GM18873 (cell line): ENCODE measurements around the gene LBH.

Experiments used
- ATAC-seq: cut with Tn5 transposase; IDR thresholded peaks from one replicate; pipeline ENCODE4 v1.9.1; 2021; ENCODE audit warnings: mild to moderate bottlenecking, moderate library complexity, moderate number of reproducible peaks; ENCODE audit not compliant: unreplicated experiment, low FRiP score

LBH gene

GRCh38 chr2:30270166-30270565 is 38.8 kb downstream of the LBH start:
- no peak for ATAC-seq

DNA sequence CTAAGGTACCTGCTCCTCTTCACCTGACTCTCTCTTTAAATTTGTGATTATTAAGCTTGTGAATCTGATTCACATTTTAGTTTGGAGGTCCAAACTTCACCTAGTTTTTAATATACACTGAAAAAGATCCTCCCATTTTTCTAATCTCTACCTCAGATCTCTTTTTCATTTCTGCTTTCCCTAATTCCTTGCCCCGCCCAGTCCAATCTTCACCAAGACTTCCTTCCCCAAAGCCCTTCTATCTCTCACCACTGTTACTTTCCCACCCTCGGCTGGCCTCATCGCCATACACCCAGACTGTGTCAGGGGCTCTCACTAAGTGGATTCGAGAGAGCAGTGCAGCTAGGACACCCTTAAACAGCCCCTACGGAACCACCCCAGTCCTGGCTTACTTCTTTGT is 40.0 kb downstream of the LBH start:
- ATAC-seq = no peak

GRCh38 chr2:30272286-30272685 is 41.0 kb downstream of the LBH start:
- ATAC-seq = no peak

- no peak for ATAC-seq
These were observed 41.6 kb downstream of the LBH start for GRCh38 chr2:30272761-30273573.

- ATAC-seq = no peak
These were observed 42.2 kb downstream of the LBH start for GRCh38 chr2:30273574-30273929.

DNA sequence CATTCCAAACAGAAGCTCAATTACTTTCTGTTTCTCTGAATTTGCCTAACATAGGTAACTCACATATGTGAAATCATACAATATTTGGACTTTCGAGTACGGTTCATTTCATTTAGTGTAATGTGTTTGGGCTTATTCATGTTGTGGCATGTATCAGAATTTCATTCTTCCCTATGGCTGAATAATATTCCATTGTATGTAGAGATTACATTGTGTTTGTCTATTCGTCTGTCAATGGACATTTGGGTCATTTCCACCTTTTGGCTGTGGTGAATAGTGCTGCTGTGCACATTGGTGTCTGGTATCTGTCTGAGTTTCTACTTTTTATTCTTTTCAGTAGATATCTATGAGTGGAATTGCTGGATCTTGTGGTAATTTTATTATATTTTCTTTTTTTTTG is 43.9 kb downstream of the LBH start:
- ATAC-seq = no peak

DNA sequence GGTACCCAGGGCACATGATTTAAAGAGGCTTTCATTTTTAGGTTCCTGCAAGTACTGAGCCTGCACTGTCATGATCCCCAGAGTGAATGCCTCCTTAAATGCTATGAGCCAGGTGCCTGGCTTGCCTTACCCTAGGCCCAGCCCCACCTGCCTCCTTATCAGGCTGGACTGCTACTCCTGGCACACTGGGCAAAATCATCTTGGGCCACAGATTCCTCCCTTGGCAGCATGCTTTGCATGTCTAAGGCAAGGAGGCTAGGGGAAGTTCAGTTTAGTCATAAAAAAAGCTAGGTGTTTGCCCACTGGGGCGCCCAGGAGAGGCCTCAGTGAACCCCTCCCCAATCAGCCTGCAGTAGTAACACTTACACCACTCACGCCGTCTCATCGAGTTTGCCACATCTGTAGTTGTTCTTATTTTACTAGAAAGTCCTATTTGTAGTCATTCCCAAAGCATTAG is 45.1 kb downstream of the LBH start:
- ATAC-seq = no peak

DNA sequence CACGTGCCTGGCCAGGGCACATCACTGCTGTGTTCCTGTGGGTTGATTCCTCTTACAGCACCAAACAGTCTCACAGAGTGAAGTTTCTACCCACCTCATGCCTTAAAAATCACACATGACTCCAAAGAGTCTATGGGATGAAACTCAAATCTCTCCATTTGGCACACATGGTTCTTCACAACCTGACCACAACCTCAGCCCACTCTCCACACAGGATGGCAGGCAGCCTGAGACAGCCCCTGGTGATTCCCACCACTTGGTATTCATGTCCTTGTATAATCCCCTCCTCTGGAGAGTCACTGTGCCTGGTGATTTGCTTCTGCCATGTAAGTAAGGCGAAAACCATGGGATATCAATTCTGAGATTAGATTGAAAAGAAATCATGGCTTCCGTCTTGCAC is 46.2 kb downstream of the LBH start:
- ATAC-seq = no peak

GRCh38 chr2:30278419-30278818 is 47.1 kb downstream of the LBH start:
- no peak for ATAC-seq

- ATAC-seq = no peak
These were observed 49.5 kb downstream of the LBH start for GRCh38 chr2:30280596-30281434.

GRCh38 chr2:30282081-30282480 is 50.7 kb downstream of the LBH start:
- ATAC-seq = no peak

- ATAC-seq = no peak
These were observed 51.4 kb downstream of the LBH start for GRCh38 chr2:30282721-30283120.

DNA sequence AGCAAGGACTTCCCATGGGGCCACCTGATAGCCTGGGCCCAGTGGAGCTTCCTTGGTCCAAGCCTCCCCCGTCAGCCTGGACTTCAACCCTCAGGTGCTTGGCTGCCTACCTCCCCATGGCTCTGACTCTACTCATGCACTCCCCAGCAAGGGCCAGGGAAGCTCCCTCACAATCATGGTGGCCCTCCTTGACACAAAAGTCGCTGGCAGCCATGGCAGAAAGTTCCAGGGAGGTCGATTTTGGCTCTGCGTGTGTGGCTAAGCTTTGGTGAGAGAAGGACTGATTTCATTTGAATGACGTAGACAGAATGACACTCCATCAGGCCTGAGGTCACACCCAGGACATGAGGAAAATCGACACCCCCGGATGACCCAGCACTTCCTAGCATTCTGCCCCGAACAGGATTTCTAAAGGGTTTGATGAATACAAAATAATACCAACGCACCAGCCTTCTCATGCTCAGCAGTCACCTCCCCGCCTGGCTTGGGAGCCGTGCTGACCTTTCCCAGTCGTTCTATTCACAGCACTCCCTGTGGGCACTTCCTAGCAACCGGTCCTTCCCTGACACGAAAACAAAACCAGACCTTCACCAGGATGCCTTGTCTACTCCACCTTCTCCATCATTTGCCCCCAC is 52.7 kb downstream of the LBH start:
- ATAC-seq = no peak

GRCh38 chr2:30285758-30286157 is 54.4 kb downstream of the LBH start:
- no peak for ATAC-seq

GRCh38 chr2:30287190-30287840 is 56.0 kb downstream of the LBH start:
- ATAC-seq = no peak

- no peak for ATAC-seq
These were observed 56.7 kb downstream of the LBH start for GRCh38 chr2:30287857-30288513.

DNA sequence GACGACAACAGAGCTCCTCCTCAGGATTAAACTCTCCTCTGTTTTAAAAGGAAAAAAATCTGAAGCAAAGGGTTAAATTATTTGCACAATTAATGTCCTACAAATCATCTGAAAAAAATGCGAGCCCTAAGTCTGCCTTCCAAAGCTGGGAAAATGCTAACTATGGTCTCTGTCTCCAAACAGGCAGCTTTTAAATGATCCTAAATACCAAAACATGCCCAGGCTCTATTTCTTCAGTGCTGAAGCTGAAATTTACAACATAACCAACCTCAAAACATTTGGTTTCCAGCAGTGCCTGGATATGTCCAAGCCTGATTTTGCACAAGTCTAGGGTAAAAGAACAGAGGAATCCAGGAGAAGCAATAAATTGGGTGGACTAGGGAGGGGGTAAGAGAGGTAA is 57.2 kb downstream of the LBH start:
- ATAC-seq = no peak

DNA sequence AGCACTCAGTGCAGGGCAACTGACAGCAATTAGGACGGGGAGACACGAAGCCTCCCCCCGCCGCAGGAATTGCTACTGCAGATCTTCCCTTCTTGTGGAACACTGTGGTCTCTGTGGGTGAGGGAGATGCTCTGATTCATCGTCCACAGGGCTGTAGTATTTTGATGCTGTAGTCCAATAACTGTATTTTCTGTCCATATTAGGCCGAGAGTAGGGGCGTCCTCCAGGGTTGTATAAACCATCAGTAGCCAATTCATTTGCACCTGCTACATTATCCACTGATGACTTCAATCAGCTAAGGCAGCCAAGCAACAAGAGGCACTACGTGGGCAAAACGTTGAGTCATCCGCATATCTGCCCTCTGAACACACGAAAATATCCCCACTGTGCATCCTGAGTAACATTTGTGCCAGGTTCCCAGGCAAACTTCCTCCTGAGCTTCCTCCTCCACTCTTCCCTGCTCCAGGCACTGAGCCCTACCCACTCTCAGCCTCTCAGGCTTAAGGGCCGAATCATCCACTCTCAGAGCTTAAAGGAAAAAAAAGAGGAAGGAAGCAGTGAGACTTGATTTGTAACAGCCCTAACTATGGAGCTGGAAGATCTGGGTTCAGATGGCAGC is 62.1 kb downstream of the LBH start:
- ATAC-seq = no peak

- no peak for ATAC-seq
These were observed 62.8 kb downstream of the LBH start for GRCh38 chr2:30294133-30294532.

DNA sequence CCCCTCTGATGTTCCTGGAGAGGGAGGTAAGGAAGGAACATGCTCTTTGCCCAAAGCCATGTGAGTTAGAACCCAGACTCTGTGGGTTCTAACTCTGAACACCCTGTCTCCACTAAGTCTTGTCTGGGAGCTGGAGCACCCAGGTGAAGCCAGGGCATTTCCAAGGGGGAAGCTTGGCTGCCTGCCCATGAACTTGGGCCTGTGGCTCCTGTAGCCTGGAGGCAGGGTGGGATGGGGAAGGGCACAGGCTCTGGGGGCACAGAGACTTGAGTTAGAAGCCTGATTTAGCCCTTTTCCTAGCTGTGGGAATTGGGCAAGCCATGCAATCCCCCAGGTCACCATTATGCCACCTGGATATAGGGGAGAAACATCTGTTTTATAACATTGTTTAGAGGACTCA is 65.2 kb downstream of the LBH start:
- ATAC-seq = no peak
